Measurements from ENCODE around the gene XRN1.

- TF ChIP-seq POLR2A (IDR thresholded peaks at IDR 0.05; ENCODE audit: low read length) (no peak), GATA1 (IDR thresholded peaks at IDR 0.05; ENCODE audit: low read depth, low read length) (no peak)
These were observed 12.9 kb upstream of the XRN1 start for GRCh38 chr3:142460689-142461088.
